NCI-H1417 treated with DMSO at 0.1 percent for 48 hours (cell line): ENCODE measurements around the gene DES.

Source experiments
- DNase-seq: peaks from one replicate; lab custom pipeline; 2025; lab: John Stamatoyannopoulos, UW

The DES gene

GRCh38 chr2:219438453-219438852 is 20.3 kb downstream of the DES start:
- no peak for DNase-seq

DNA sequence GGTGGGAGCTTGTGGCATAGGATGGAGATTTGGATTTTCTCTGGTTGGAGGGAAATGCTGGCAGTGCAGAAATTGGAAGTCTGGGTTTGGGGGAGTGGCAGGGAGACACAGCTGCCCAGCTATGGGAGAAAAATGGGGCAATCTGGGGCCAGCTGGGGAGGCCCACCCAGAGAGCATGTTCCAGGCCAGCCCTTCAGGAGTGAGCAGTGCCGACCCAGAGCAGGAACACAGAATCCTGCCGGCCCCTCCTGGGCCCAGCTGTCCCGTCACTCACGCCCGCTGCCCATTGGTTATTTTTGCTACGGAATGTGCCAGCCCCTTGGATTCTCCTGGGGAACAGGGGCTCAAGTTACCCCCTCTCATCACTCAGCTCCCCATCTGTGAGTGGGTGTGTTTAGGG is 21.3 kb downstream of the DES start:
- DNase-seq, result no peak

- DNase-seq, result no peak
These were observed 22.4 kb downstream of the DES start for GRCh38 chr2:219440388-219441256.

GRCh38 chr2:219441451-219442255 is 23.5 kb downstream of the DES start:
- DNase-seq, result no peak

GRCh38 chr2:219442256-219443015 is 24.3 kb downstream of the DES start:
- no peak for DNase-seq

DNA sequence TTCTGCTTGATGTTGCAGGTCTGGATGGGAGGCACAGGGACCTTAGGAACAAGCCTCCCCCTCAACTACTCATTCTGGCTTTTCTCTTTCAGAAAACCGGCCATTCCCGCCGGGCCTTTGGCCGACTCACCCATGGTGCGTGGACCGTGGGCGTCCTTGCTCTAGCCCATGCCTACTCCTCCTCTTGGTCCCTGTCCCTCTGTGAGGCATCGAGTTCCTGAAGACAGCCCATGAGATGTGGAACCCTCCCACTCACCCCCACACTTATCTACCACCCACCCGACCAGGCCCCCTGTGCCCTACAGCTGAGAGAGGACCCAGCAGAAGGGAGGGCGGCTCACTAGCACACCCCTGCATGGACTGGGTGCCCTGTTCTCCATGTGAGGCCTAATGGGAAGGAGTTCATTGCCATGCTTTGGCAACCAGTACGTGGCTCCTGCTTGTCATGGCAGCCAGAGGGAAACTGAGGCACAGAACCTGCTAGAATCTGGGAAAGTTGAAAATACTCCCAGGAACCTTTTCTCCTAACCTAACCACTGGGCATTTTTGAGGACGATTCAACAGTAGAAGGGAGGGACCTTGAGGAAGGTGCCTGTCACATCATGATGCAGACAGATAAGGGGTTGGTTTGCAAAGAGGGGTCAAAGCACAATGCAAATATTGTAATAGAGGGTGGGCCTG is 25.0 kb downstream of the DES start:
- DNase-seq, result no peak

DNA sequence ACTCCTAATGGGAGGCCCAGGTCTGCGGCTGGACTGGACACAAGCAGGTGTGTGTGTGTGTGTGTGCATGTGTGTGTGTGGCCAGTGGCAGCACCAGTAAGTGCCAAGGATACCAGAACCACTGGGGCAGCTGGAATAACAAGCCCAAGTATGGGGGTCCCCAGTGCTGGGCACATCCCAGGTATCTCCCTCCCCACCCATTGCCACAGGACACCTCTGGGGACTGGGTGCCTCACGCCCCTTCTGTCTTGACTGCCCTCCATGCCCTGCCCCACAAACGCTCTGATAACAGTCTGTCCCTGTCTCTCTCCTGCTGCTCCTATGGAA is 25.5 kb downstream of the DES start:
- DNase-seq, result no peak

- no peak for DNase-seq
These were observed 26.5 kb downstream of the DES start for GRCh38 chr2:219444566-219445091.

DNA sequence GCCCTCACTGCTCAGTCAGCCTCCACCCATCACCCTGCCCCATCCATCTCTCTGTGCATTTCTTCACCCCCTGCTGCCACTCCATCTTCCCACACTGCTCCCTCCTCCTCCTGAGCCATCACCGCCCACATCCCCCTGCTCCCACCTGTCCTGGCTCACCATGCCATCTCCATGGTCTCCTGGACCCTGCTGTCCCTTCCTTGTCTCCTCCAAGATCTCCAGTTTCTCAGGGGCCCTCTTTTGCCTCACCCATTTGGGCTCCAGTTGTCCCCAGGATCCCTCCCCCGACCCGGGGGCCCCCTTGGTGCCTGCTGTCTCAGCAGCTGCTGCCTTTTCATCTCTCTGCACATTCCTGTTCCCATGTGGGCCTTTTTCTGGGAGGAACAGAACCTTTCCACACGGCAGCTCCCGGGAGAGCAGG is 27.1 kb downstream of the DES start:
- DNase-seq, result no peak

- no peak for DNase-seq
These were observed 27.9 kb downstream of the DES start for GRCh38 chr2:219446101-219446504.

- no peak for DNase-seq
These were observed 28.5 kb downstream of the DES start for GRCh38 chr2:219446689-219447088.

DNA sequence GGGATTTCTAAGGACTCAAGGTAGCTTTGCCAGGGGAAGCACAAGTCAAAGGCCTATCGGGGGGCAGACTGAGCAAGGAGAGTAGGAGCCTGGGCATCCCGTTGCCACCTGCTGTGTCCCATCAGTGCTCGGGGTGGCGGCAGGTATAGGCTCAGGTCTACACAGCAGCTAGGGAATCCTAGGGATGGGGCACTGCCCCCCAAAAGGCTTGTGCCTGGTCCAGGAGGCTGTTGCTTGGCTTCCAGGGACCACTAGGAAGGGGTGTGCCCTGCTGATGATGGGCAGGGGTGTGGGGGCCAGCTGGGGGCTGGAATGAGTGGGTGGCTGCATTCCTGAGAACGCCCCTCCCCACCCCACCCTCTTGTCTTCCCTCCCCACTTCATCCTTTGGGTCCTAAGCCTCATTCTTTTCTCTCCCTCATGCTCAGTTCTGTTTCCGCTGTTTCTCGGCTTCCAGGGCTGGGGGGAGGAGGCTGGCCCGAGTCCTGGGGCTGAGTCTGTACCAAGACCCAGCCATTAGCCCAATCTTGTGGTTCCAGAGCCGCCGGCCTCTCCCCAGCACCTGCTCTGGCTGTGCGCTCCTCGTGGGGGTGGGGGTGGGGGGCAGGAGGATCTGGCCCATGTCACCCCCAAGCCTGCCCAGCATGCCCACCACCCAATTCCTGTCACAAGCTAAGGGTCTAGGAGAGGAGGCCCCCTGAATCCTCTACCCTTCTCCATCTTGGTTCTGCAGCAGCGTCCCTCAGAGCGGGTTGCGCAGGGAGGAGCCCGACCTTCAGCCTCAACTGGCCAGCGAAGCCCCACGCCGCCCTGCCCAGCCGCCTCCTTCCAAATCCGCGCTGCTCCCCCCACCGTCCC is 29.3 kb downstream of the DES start:
- no peak for DNase-seq

DNA sequence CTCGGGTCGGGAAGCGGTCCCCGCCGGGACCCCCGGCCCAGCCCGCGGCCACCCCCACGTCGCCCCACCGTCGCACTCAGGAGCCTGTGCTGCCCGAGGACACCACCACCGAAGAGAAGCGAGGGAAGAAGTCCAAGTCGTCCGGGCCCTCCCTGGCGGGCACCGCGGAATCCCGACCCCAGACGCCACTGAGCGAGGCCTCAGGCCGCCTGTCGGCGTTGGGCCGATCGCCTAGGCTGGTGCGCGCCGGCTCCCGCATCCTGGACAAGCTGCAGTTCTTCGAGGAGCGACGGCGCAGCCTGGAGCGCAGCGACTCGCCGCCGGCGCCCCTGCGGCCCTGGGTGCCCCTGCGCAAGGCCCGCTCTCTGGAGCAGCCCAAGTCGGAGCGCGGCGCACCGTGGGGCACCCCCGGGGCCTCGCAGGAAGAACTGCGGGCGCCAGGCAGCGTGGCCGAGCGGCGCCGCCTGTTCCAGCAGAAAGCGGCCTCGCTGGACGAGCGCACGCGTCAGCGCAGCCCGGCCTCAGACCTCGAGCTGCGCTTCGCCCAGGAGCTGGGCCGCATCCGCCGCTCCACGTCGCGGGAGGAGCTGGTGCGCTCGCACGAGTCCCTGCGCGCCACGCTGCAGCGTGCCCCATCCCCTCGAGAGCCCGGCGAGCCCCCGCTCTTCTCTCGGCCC is 30.1 kb downstream of the DES start:
- DNase-seq, result no peak

DNA sequence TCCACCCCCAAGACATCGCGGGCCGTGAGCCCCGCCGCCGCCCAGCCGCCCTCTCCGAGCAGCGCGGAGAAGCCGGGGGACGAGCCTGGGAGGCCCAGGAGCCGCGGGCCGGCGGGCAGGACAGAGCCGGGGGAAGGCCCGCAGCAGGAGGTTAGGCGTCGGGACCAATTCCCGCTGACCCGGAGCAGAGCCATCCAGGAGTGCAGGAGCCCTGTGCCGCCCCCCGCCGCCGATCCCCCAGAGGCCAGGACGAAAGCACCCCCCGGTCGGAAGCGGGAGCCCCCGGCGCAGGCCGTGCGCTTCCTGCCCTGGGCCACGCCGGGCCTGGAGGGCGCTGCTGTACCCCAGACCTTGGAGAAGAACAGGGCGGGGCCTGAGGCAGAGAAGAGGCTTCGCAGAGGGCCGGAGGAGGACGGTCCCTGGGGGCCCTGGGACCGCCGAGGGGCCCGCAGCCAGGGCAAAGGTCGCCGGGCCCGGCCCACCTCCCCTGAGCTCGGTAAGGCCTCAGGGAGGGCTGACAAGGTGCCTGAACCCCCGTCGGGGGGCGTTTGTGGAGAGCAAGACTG is 30.7 kb downstream of the DES start:
- DNase-seq, result no peak

DNA sequence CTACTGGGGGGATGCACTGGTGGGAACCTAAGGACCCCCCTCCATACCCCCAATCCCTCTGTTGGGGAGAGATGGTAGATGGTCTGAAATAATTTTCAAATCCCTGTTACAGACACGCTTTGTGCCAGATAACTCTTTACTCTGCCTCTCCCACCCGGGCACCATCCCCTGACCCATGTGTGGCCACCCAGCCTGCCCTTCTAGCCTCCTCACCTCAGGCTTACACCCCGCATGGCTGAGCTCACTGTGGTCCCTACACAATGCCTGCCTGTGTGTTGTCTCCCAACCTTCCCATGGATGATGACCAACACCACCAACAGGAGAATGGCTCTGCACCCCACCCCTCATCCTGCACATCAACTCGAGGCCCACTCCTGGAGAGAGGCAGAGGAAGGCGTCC is 31.4 kb downstream of the DES start:
- no peak for DNase-seq

DNA sequence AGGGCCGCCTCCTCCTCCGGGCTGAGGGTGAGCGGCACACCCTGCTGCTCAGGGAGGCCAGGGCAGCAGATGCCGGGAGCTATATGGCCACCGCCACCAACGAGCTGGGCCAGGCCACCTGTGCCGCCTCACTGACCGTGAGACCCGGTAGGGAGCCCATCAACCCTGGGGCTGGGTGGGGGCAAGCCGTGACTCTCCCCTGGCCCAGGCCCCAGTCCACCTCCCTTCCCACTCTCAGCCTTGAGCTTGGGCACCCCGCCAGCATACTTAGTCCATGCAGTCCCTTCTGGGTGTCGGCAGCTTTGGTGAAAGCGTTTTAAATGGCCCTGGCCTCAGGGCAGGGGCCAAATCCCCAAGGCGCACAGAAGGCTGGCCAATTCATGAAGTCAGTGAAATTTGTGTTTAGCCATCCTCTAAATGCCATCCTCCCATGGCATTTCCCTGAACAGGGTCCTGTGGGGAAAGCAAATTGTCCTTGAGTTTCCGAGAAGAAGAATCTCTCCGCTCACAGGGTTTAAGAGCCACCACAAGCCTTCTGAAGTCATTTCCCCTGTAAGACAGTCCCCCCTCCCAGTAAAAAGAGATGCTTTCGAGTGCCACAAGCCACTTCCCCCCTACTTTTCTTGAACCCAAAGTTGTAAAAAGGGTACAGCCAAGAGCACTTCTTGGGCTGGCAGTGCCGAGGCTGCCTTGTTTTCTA is 33.6 kb downstream of the DES start:
- no peak for DNase-seq

DNA sequence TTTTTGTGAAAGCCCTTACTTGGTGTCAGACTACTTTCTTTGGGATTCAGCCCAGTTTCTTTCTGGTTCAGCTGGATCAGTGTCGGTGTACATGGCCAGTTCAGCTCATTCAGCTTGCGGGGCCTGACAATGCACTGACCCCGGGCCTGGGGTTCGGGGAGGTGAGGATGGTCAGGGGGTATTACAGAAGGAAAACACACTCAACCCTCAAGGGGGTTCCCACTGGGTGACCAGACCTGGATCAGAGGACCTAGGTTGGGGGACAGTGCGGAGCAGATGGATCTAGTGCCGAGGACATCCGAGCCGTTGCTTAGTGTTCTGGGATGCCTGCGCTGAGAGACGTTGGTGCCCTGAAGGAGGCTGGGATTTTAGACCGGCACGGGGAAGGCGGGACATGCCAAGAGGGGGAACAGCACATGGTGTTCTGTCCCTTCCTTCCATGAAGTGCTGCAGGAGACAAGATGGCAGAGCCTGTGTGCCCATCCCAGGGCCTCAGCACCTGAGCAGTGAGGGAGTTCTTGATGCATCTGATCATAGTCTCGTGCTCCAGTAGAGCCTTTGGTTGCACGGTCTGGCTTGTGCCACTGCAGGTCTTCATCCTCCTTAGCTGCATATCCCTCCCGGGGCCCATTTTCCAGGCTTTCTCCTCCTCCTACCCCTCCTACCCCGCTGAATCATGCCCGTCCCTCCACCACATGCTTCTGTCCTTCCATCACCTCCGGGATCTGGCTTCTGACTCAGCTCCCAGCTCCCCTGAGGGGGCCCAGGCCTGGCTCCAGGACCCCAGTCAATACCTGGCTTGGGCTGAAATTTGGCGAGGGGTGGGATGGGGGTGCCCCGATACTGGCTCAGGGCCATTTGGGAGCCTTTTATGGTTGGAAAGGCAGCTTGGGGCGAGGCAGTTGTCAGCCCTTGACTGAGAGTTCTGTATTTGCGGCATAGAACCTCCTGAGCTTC is 34.5 kb downstream of the DES start:
- DNase-seq, result no peak
